Measurements from ENCODE around the gene TFAP2A.

Gene TFAP2A

DNA sequence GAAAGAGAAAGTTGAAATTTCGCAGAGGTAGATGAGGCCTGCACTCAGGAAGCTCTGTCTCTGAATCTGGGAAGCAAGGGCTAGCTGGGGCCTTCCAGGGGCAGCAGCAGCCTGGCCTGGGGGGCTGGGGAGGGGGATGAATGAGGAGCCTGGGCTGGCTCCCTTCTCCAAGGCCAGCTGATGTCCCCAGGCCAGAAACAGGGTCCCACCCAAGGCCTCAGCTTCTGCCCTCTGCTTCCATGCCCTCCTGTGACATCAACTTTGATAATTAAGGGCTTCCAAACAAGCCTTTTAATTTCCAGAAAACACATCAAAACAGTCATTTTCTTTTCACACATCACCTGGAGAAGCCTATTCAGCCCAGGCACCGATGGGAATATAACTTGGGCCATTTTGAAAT, 15.4 kb downstream of the TFAP2A start:
- DNase-seq (ENCODE audit: low read depth): no peak
- H3K4me3 ChIP-seq (ENCODE audit: low read depth, low read length): no peak overlapping the region
- TF ChIP-seq, protein P1, sequence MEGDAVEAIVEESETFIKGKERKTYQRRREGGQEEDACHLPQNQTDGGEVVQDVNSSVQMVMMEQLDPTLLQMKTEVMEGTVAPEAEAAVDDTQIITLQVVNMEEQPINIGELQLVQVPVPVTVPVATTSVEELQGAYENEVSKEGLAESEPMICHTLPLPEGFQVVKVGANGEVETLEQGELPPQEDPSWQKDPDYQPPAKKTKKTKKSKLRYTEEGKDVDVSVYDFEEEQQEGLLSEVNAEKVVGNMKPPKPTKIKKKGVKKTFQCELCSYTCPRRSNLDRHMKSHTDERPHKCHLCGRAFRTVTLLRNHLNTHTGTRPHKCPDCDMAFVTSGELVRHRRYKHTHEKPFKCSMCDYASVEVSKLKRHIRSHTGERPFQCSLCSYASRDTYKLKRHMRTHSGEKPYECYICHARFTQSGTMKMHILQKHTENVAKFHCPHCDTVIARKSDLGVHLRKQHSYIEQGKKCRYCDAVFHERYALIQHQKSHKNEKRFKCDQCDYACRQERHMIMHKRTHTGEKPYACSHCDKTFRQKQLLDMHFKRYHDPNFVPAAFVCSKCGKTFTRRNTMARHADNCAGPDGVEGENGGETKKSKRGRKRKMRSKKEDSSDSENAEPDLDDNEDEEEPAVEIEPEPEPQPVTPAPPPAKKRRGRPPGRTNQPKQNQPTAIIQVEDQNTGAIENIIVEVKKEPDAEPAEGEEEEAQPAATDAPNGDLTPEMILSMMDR (conservative IDR thresholded peaks at IDR 0.05; ENCODE audit: low read depth, low read length): no peak

DNA sequence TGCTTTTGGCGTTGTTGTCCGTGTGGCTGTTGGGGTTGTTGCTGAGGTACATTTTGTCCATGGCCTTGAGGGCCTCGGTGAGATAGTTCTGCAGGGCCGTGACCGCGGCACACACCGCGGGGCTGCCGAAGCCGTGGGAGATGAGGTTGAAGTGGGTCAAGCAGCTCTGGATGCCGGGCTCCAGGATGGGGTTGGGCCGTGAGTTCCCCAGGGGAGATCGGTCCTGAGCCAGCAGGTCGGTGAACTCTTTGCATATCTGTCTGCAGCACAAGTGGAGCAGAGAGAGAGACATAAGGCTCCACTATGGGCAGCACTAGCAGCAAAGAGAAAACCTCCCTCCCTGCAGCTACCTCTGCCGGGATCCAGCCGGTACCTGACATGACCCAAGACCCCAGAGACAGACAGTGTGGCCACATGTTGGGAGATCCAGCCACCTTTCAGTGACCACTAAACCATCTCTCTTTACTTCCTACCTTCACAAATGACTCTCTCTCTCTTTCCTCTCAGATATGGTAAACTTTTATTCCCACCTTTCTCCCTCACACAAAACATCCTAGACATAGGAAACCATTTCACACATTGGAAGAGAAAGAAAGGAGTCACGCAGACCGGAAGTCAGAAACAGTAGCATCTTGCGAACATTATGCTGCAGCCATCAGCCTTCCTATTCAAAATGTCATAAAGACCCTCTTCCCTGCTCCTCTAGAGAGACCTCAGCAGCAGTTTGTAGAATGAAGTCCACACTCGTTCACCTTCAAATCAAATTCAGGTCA, 16.2 kb downstream of the TFAP2A start:
- no peak for DNase-seq (ENCODE audit: low read depth)
- H3K4me3 ChIP-seq (ENCODE audit: low read depth, low read length): no peak overlapping the region
- TF ChIP-seq, protein P1 (conservative IDR thresholded peaks at IDR 0.05; ENCODE audit: low read depth, low read length): no peak

DNA sequence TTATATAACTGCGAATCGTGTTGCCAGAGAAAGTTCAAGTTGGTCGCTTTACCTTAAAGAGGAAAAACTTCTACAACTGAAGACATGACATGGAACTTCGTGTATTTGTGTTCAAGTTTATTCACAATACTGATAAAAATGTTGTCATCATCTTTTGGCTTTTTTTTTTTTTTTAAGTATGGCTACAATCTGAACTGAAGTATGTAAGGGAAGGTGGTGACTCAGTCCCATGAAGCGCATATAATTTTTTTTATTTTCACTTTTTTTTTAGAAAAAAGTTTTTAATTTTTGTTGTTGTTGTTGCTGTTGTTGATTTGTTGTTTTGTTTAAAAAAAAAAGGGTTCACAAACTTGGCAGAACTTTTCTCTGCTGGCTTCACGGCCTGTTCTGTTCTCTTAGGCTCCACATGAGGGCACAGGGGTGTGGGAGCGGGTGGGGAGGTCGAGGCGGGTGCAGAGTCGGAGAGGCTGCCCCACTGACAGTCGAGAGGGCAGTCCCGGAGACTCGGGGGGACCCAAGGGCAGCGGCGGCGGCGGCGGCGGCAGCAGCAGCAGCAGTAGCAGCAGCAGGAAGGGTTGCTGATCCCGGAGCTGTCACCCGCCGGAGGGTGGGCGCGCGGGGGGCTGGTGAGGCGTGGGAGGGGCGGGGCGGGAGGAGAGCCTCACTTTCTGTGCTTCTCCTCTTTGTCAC, 17.0 kb downstream of the TFAP2A start:
- no peak for DNase-seq (ENCODE audit: low read depth)
- TF ChIP-seq, protein P1 (conservative IDR thresholded peaks at IDR 0.05; ENCODE audit: low read depth, low read length): no peak
- no peak overlapping the region for H3K4me3 ChIP-seq (ENCODE audit: low read depth, low read length)

DNA sequence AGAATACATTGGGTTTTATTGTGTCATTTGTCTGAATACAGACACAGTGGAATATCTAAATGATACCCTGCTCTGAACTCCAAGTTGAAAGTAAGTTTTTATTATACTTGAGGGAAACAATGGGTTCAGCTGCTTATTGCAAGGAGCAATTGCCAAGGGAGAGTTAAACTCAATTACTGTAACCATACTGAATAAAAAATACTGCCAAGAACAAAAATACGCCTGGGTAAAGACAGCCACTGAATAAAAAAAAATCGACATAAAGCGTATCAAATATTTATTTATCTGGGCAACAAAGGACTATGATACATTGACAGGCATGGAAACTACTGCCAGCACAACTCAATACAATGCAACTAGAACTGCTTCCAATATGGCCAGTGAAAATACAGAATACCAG, 18.1 kb downstream of the TFAP2A start:
- DNase-seq (ENCODE audit: low read depth): no peak
- TF ChIP-seq, protein P1 (conservative IDR thresholded peaks at IDR 0.05; ENCODE audit: low read depth, low read length): no peak
- no peak overlapping the region for H3K4me3 ChIP-seq (ENCODE audit: low read depth, low read length)

DNA sequence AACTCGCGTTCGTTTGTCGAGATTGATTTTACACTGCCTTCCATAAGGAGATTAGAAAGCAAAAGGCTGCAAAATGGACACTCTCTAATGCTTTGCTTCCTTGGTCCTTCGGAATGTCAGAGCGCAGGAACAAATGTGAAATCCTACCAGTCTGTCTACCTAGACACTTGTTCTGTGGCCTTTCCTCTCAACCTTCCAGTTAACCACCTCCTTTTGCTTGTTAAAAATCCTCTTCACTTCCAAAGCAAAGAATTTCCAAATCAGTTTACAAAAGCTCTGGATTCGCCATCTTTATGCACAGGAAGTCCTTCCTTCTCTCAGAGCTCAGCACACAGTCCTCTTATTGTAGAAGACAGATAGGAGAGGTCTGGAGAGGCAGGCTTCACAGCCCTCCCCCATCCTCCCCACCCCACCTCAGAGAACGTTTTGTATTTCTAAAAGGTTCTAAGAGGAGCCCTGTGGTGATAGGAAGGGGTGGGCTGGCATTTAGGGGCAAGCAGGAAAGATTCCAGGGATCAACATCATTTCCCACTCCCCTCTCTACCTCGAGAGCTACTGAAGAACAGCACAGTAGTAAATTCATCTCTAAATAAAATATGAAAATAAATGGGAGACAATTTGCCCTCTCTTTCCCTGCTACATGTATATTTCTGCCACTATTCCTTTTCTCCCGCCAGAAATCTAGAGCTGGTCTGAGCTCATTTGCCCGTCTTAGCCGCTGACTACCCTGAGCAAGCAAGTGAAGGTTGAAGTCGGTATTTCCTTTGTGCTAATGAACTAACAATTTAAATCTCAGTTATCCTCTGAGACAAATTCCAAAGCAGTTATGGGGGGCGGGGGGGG, 18.9 kb downstream of the TFAP2A start:
- no peak for DNase-seq (ENCODE audit: low read depth)
- no peak overlapping the region for H3K4me3 ChIP-seq (ENCODE audit: low read depth, low read length)
- TF ChIP-seq, protein P1 (conservative IDR thresholded peaks at IDR 0.05; ENCODE audit: low read depth, low read length): no peak

DNA sequence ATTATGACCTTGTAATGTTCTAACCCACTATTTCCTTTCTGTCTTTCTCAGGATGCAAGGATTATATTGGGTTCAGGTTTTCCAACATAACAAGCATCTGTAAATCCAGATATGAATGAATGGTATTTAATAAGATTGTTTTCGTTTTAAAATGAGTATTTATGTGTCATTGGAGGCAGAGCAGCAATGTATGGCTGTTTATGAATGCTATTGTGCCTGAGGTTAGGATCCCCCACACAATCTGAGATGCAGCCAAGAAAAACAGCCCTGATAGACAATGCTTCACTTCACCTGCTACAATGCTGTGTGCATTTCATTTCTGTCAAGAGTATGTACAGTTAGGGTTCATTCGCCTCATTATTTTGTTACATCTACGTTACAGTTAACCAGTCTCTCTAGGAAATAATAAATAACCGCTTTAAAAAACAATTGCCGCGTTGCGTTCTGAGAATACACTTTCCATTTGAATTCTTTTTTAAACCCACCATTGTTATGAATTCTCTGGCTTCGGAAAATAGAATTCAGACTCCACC, 19.6 kb downstream of the TFAP2A start:
- H3K4me3 ChIP-seq (ENCODE audit: low read depth, low read length): no peak overlapping the region
- TF ChIP-seq, protein P1 (conservative IDR thresholded peaks at IDR 0.05; ENCODE audit: low read depth, low read length): no peak
- DNase-seq (ENCODE audit: low read depth): no peak
